Urinary bladder (tissue), 4 donors: ENCODE data around the gene ALG14. TPM values are rescaled to one million over a fixed set of nuclear protein-coding genes. Genes with fewer than 3 reads are reported as not detected.
A peak's percentile ranks its signal among the peaks of the same experiment; 100 is the strongest.

ENCODE experiments used
- DNase-seq: peaks from one replicate; pipeline ENCODE4 v3.0.0-alpha.2; 2015; ENCODE audit errors: extremely low spot score
- H3K27ac ChIP-seq: one replicate; pipeline ENCODE4 v1.5.1; 2013; ENCODE audit warnings: low read depth, mild to moderate bottlenecking, moderate library complexity
- H3K36me3 ChIP-seq: one replicate; pipeline ENCODE4 v1.6.1; 2013; ENCODE audit warnings: mild to moderate bottlenecking, moderate library complexity; ENCODE audit not compliant: insufficient read depth
- H3K4me1 ChIP-seq: one replicate; pipeline ENCODE4 v1.6.1; 2013; ENCODE audit warnings: mild to moderate bottlenecking, moderate library complexity; ENCODE audit not compliant: insufficient read depth
- H3K4me3 ChIP-seq: one replicate; pipeline ENCODE4 v1.5.1; 2013; ENCODE audit warnings: low read depth, low read length
- WGBS: extraction: QIAGEN DNeasy Blood & Tissue Kit; methylation state at CpG from one replicate; pipeline ENCODE4 v1.1.7; 2013; 5-methylcytosine and 5-hydroxymethylcytosine counted together
- polyA plus RNA-seq: library from polyadenylated mRNA; stranded (reverse); fragments of 200-250 nt; gene quantifications from one replicate; pipeline ENCODE4 v1.2.3, GENCODE V29; 2013
- total RNA-seq: library from RNA; depleted of rRNA; stranded (reverse); fragments of >200 nt; gene quantifications from one replicate; pipeline ENCODE4 v1.2.3, GENCODE V29; 2014
- donor health status: healthy with polysubstance abuse.
- donor health status: healthy.

The ALG14 gene
- total and polyA plus RNA-seq, 2 donors, result 2.7 to 4.4 TPM

- WGBS, result 95% methylated on average over 7 of the region's 7 CpGs
- Histone ChIP-seq H3K4me1 (no peaks in the 10 kb centered on the region), H3K27ac (no peak overlapping the region), H3K36me3 (no peaks in the 10 kb centered on the region), H3K4me3 (no peak overlapping the region)
- no peak for DNase-seq
These were observed 141.4 kb downstream of the ALG14 start for GRCh38 chr1:94931254-94931841.

GRCh38 chr1:94929351-94930217 is 143.2 kb downstream of the ALG14 start:
- no peak for DNase-seq
- Histone ChIP-seq H3K4me3 (no peak overlapping the region), H3K27ac (no peak overlapping the region), H3K36me3 (no peaks in the 10 kb centered on the region), H3K4me1 (no peaks in the 10 kb centered on the region)
- 58% methylated on average over 11 of the region's 11 CpGs for WGBS

- no peak overlapping the region for H3K27ac ChIP-seq
- H3K4me1 ChIP-seq, result peaks cover 2% of the 10 kb centered on the region
- H3K36me3 ChIP-seq, result no peaks in the 10 kb centered on the region
- no peak for DNase-seq
- H3K4me3 ChIP-seq, result no peak overlapping the region
- 70% methylated on average over 7 of the region's 7 CpGs for WGBS
These were observed 144.3 kb downstream of the ALG14 start for GRCh38 chr1:94928293-94928939.

- no peak for DNase-seq
- WGBS, result 7% methylated on average over 40 of the region's 40 CpGs
- Histone ChIP-seq H3K27ac (peak overlapping the region; percentile 92), H3K4me1 (peaks cover 2% of the 10 kb centered on the region), H3K36me3 (no peaks in the 10 kb centered on the region), H3K4me3 (peak overlapping the region; percentile 85)
These were observed 145.2 kb downstream of the ALG14 start for GRCh38 chr1:94927405-94928175.

- WGBS, result under 1% methylated on average over 57 of the region's 57 CpGs
- DNase-seq, result peak; percentile 76
- Histone ChIP-seq H3K4me3 (peak within 1 kb of the TSS; percentile 85), H3K27ac (peak within 1 kb of the TSS; percentile 99), H3K36me3 (no peaks in the 10 kb centered on the region), H3K4me1 (peaks cover 2% of the 10 kb centered on the region)
These were observed 145.8 kb downstream of the ALG14 start, which contains the start of gene CNN3 for GRCh38 chr1:94926915-94927404. Gene CNN3, minus strand, starts transcription at chr1:94927110. Its CDS starts 216 bp downstream, at chr1:94926894.

- WGBS, result under 1% methylated on average over 78 of the region's 78 CpGs
- H3K4me3 ChIP-seq, result peak overlapping the region; percentile 85
- H3K27ac ChIP-seq, result peak overlapping the region; percentile 99
- DNase-seq, result no peak
- peaks cover 2% of the 10 kb centered on the region for H3K4me1 ChIP-seq
- H3K36me3 ChIP-seq, result no peaks in the 10 kb centered on the region
These were observed 146.4 kb downstream of the ALG14 start for GRCh38 chr1:94926126-94926914.

- H3K36me3 ChIP-seq, result no peaks in the 10 kb centered on the region
- peak overlapping the region; percentile 99 for H3K27ac ChIP-seq
- peak; percentile 88 for DNase-seq
- H3K4me1 ChIP-seq, result peaks cover 2% of the 10 kb centered on the region
- 2% methylated on average over 23 of the region's 23 CpGs for WGBS
- H3K4me3 ChIP-seq, result peak overlapping the region; percentile 85
These were observed 147.1 kb downstream of the ALG14 start for GRCh38 chr1:94925561-94926125.

- Histone ChIP-seq H3K4me3 (peak overlapping the region; percentile 85), H3K4me1 (peaks cover 2% of the 10 kb centered on the region), H3K27ac (no peak overlapping the region), H3K36me3 (no peaks in the 10 kb centered on the region)
- WGBS, result 5% methylated on average over 2 of the region's 2 CpGs
- no peak for DNase-seq
These were observed 147.7 kb downstream of the ALG14 start for GRCh38 chr1:94925004-94925403.

Other genes starting within 250 kb of the ALG14 start
- gene CNN3, start 145.8 kb downstream of the ALG14 start, total RNA-seq, result 350 TPM
- gene CNN3, start 145.8 kb downstream of the ALG14 start, polyA plus RNA-seq, result 163 TPM
- gene TLCD4, start 44.4 kb upstream of the ALG14 start, total RNA-seq, result 28.1 TPM
- 7.1 TPM for gene TLCD4, start 44.4 kb upstream of the ALG14 start, polyA plus RNA-seq
- gene RWDD3, start 161.3 kb upstream of the ALG14 start, total RNA-seq, result 41.3 TPM
- gene RWDD3, start 161.3 kb upstream of the ALG14 start, polyA plus RNA-seq, result 19.0 TPM